LHCN-M2 (cell line): Measurements from ENCODE around the gene CD58. TPM values are rescaled to one million over a fixed set of nuclear protein-coding genes. Genes with fewer than 3 reads are reported as not detected.
A peak's percentile ranks its signal among the peaks of the same experiment; 100 is the strongest.

ENCODE experiments used
- DNase-seq: peaks from one replicate; pipeline ENCODE4 v3.0.0-alpha.2; 2012; ENCODE audit warnings: low read depth
- total RNA-seq: library from RNA; depleted of rRNA; stranded (reverse); fragments of >200 nt; gene quantifications from 2 replicates; pipeline ENCODE4 v1.2.3, GENCODE V29; 2014

The CD58 gene
- total RNA-seq, 1 experiment from 2014 or later = 13.8 TPM

GRCh38 chr1:116544588-116545358, 26.1 kb downstream of the CD58 start:
- no peak for DNase-seq

GRCh38 chr1:116540088-116540487, 30.7 kb downstream of the CD58 start:
- DNase-seq = no peak

- peak; percentile 75 for DNase-seq
Measured at GRCh38 chr1:116538544-116538943, 32.3 kb downstream of the CD58 start.

GRCh38 chr1:116537898-116538297, 32.9 kb downstream of the CD58 start:
- no peak for DNase-seq

GRCh38 chr1:116537040-116537831, 33.6 kb downstream of the CD58 start:
- DNase-seq = peak; percentile 46

- no peak for DNase-seq
Measured at GRCh38 chr1:116534014-116534739, 36.6 kb downstream of the CD58 start.

GRCh38 chr1:116533429-116533820, 37.4 kb downstream of the CD58 start:
- peak; percentile 58 for DNase-seq

GRCh38 chr1:116532671-116533428, 38.0 kb downstream of the CD58 start:
- DNase-seq = no peak

GRCh38 chr1:116531917-116532316, 38.9 kb downstream of the CD58 start:
- no peak for DNase-seq

- no peak for DNase-seq
Measured at GRCh38 chr1:116529681-116530080, 41.1 kb downstream of the CD58 start.

GRCh38 chr1:116529199-116529631, 41.6 kb downstream of the CD58 start:
- DNase-seq = no peak

- DNase-seq = no peak
Measured at GRCh38 chr1:116528329-116529083, 42.3 kb downstream of the CD58 start.

GRCh38 chr1:116525440-116525839, 45.4 kb downstream of the CD58 start:
- no peak for DNase-seq

- DNase-seq = peak; percentile 92
Measured at GRCh38 chr1:116521186-116521585, 49.6 kb downstream of the CD58 start.

GRCh38 chr1:116518400-116518799, 52.4 kb downstream of the CD58 start:
- DNase-seq = no peak

GRCh38 chr1:116516631-116517030, 54.2 kb downstream of the CD58 start:
- DNase-seq = no peak

- DNase-seq = no peak
Measured at GRCh38 chr1:116515702-116516101, 55.1 kb downstream of the CD58 start.

GRCh38 chr1:116514708-116515525, 55.9 kb downstream of the CD58 start:
- DNase-seq = no peak

- no peak for DNase-seq
Measured at GRCh38 chr1:116513956-116514355, 56.9 kb downstream of the CD58 start.
